ENCODE data around the gene OLA1. TPM values are rescaled to one million over a fixed set of nuclear protein-coding genes. Genes with fewer than 3 reads are reported as not detected.
A peak's percentile ranks its signal among the peaks of the same experiment; 100 is the strongest.

The OLA1 gene
- total and polyA plus RNA-seq, 7 experiments from 2014 or later = 34.4 to 84.7 (median 41.5) TPM

DNA sequence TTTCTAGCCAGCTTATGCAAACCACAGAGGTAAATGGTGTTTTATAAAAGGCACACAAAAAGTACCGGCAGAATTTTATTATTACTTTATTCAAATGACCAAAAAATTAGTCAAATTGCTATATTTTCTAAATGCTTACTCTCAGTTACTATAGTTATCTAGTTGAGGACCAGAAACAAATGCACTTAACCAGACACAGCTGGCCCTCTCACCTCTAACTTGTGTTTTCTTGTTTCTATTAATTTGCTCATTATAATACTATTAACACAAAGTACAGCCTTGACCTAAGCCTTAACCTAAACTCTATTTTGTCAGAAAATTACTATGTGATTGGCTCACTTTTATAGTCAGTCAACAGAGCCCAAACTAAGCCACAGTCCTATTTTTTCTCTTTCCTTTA lies 26.2 kb downstream of the OLA1 start:
- Mint-ChIP-seq H3K9me3 (no peaks in the 10 kb centered on the region), H3K4me3 (no peak overlapping the region), H3K4me1 (peaks cover 0 to 8% (median 4%) of the 10 kb centered on the region in 7 donors), H3K27ac (no peak overlapping the region), H3K27me3 (no peaks in the 10 kb centered on the region), H3K36me3 (peaks cover 4 to 37% (median 25%) of the 10 kb centered on the region in 5 donors)
- ChIA-PET POLR2A (no interaction called here), CTCF (no interaction called here)
- H3K4me1 ChIP-seq (ENCODE audit: control insufficient read depth in 2 of 2, insufficient read depth in 2 of 2, low read length in 2 of 2) = no peaks in the 10 kb centered on the region
- no peak for DNase-seq
- no peaks in the 10 kb centered on the region for H3K9me3 ChIP-seq (ENCODE audit: control insufficient read depth in 2 of 3, low read length in 3 of 3)
- no peaks in the 10 kb centered on the region for H3K27me3 ChIP-seq (ENCODE audit: control insufficient read depth in 2 of 2, insufficient read depth in 2 of 2, low read length in 2 of 2)
- no peak overlapping the region for H3K4me3 ChIP-seq (ENCODE audit: low read length)
- no peak overlapping the region for H3K27ac ChIP-seq (ENCODE audit: low read depth, low read length)
- peaks cover 0 to 9% (median 6%) of the 10 kb centered on the region in 3 experiments for H3K36me3 ChIP-seq (ENCODE audit: control insufficient read depth in 2 of 3, insufficient read depth in 3 of 3, low read length in 3 of 3)
- intact Hi-C loops (cut with micrococcal nuclease) = no loop called here
- no peak for ATAC-seq

DNA sequence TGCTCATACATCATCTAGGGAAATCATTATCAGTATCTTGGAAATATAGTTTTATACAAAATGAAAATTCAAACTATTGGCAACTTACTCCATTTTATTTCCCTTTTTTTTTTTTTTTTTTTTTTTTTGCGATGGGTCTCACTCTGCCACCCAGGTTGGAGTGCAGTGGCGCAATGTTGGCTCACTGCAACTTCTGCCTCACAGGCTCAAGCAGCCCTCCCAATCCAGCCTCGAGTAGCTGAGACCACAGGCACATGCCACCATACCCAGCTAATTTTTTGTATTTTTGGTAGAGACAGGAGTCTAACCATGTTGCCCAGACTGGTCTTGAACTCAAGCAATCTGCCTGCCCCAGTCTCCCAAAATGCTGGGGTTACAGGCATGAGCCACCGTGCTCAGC lies 29.0 kb downstream of the OLA1 start:
- H3K36me3 Mint-ChIP-seq = peaks cover 4 to 22% (median 13%) of the 10 kb centered on the region in 5 donors
- Histone ChIP-seq H3K4me3 (ENCODE audit: low read length) (no peak overlapping the region), H3K9me3 (ENCODE audit: control insufficient read depth in 2 of 3, low read length in 3 of 3) (no peaks in the 10 kb centered on the region), H3K36me3 (ENCODE audit: control insufficient read depth in 2 of 3, insufficient read depth in 3 of 3, low read length in 3 of 3) (peaks cover 0 to 7% (median 6%) of the 10 kb centered on the region in 3 experiments), H3K4me1 (ENCODE audit: control insufficient read depth in 2 of 2, insufficient read depth in 2 of 2, low read length in 2 of 2) (no peaks in the 10 kb centered on the region), H3K27ac (ENCODE audit: low read depth, low read length) (no peak overlapping the region), H3K27me3 (ENCODE audit: control insufficient read depth in 2 of 2, insufficient read depth in 2 of 2, low read length in 2 of 2) (no peaks in the 10 kb centered on the region)
- no peak for ATAC-seq
- intact Hi-C loops (cut with micrococcal nuclease) = no loop called here
- H3K4me3 Mint-ChIP-seq = no peak overlapping the region
- no peak overlapping the region for H3K27ac Mint-ChIP-seq
- peaks cover 0 to 8% (median 4%) of the 10 kb centered on the region in 7 donors for H3K4me1 Mint-ChIP-seq
- no peaks in the 10 kb centered on the region for H3K9me3 Mint-ChIP-seq
- CTCF ChIA-PET = no interaction called here
- no peaks in the 10 kb centered on the region for H3K27me3 Mint-ChIP-seq
- POLR2A ChIA-PET = no interaction called here
- DNase-seq = no peak

GRCh38 chr2:174218773-174219172 lies 29.6 kb downstream of the OLA1 start:
- CTCF ChIA-PET = no interaction called here
- no peaks in the 10 kb centered on the region for H3K27me3 ChIP-seq (ENCODE audit: control insufficient read depth in 2 of 2, insufficient read depth in 2 of 2, low read length in 2 of 2)
- POLR2A ChIA-PET = no interaction called here
- intact Hi-C loops (cut with micrococcal nuclease) = no loop called here
- peaks cover 0 to 8% (median 4%) of the 10 kb centered on the region in 7 donors for H3K4me1 Mint-ChIP-seq
- H3K4me3 ChIP-seq (ENCODE audit: low read length) = no peak overlapping the region
- peaks cover 0 to 6% (median 4%) of the 10 kb centered on the region in 3 experiments for H3K36me3 ChIP-seq (ENCODE audit: control insufficient read depth in 2 of 3, insufficient read depth in 3 of 3, low read length in 3 of 3)
- no peaks in the 10 kb centered on the region for H3K9me3 Mint-ChIP-seq
- no peaks in the 10 kb centered on the region for H3K9me3 ChIP-seq (ENCODE audit: control insufficient read depth in 2 of 3, low read length in 3 of 3)
- H3K4me3 Mint-ChIP-seq = no peak overlapping the region
- no peaks in the 10 kb centered on the region for H3K27me3 Mint-ChIP-seq
- ATAC-seq = no peak
- no peak overlapping the region for H3K27ac Mint-ChIP-seq
- peaks cover 4 to 22% (median 13%) of the 10 kb centered on the region in 5 donors for H3K36me3 Mint-ChIP-seq
- H3K27ac ChIP-seq (ENCODE audit: low read depth, low read length) = no peak overlapping the region
- no peak for DNase-seq
- H3K4me1 ChIP-seq (ENCODE audit: control insufficient read depth in 2 of 2, insufficient read depth in 2 of 2, low read length in 2 of 2) = no peaks in the 10 kb centered on the region

DNA sequence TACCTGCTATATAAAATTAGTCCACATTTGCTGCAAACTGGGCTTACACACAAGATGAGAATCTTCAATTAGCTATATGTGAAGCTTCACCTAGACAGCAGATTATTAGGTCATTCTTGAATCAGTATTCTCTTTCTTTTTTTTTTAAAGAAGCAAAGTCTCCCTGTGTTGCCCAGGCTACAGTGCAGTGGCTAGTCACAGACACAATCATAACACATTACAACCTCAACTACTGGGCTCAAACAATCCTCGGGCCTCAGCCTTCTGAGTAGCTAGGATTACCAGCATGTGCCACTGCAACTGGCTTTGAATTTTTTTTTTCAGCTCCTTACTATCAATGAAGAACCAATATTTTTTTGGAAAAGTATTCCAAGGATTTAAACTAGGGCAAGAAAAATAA lies 30.5 kb downstream of the OLA1 start:
- intact Hi-C loops (cut with micrococcal nuclease) = no loop called here
- Histone ChIP-seq H3K9me3 (ENCODE audit: control insufficient read depth in 2 of 3, low read length in 3 of 3) (no peaks in the 10 kb centered on the region), H3K4me3 (ENCODE audit: low read length) (no peak overlapping the region), H3K27me3 (ENCODE audit: control insufficient read depth in 2 of 2, insufficient read depth in 2 of 2, low read length in 2 of 2) (no peaks in the 10 kb centered on the region), H3K4me1 (ENCODE audit: control insufficient read depth in 2 of 2, insufficient read depth in 2 of 2, low read length in 2 of 2) (no peaks in the 10 kb centered on the region), H3K36me3 (ENCODE audit: control insufficient read depth in 2 of 3, insufficient read depth in 3 of 3, low read length in 3 of 3) (peaks cover 0 to 5% (median 0%) of the 10 kb centered on the region in 3 experiments), H3K27ac (ENCODE audit: low read depth, low read length) (no peak overlapping the region)
- ATAC-seq = no peak
- H3K9me3 Mint-ChIP-seq = no peaks in the 10 kb centered on the region
- ChIA-PET POLR2A (no interaction called here), CTCF (no interaction called here)
- DNase-seq = no peak
- no peak overlapping the region for H3K27ac Mint-ChIP-seq
- peaks cover 0 to 8% (median 4%) of the 10 kb centered on the region in 7 donors for H3K4me1 Mint-ChIP-seq
- no peak overlapping the region for H3K4me3 Mint-ChIP-seq
- peaks cover 4 to 17% (median 8%) of the 10 kb centered on the region in 5 donors for H3K36me3 Mint-ChIP-seq
- H3K27me3 Mint-ChIP-seq = no peaks in the 10 kb centered on the region

DNA sequence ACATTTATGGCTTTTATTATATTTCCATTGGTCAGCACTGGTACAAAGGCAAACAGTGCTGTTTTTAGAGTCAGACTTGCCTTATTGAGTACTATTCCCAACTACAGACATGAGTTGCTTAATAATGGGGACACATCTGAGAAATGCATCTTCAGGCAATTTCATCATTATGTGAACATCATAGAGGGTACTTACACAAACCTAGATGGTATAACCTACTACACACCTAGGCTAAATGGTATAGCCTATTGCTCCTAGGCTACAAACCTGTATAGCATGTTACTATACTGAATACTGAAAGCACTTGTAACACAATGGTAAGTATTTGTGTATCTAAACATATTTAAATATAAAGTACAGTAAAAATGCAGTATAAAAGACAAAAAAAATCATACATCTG lies 36.4 kb downstream of the OLA1 start:
- ChIA-PET CTCF (no interaction called here), POLR2A (no interaction called here)

DNA sequence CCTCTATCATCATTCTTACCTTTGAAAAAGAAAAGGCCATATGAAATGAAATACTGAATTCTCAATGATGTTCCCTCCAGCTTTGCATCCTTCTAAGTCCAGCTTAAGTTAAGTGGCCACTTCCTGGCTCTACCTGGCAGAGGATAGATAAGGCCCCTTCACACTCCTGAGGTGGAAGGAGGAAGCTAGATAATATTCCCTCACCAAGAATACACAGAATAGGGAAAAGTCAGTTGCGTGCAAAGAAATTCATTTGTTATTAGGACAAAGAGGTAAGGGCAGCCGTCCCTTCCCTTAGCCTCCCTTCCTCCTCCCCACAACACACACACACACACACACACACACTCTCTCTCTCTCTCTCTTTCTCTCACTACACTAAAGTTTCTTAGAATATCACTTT lies 37.5 kb downstream of the OLA1 start:
- Mint-ChIP-seq H3K4me3 (no peak overlapping the region), H3K36me3 (peaks cover 0 to 18% (median 2%) of the 10 kb centered on the region in 5 donors), H3K4me1 (peaks cover 0 to 19% (median 0%) of the 10 kb centered on the region in 7 donors), H3K9me3 (no peaks in the 10 kb centered on the region), H3K27ac (peak overlapping the region in 1 of 9 donors; percentile 2), H3K27me3 (no peaks in the 10 kb centered on the region)
- CTCF ChIA-PET = no interaction called here
- Histone ChIP-seq H3K4me3 (ENCODE audit: low read length) (no peak overlapping the region), H3K27me3 (ENCODE audit: control insufficient read depth in 2 of 2, insufficient read depth in 2 of 2, low read length in 2 of 2) (no peaks in the 10 kb centered on the region), H3K4me1 (ENCODE audit: control insufficient read depth in 2 of 2, insufficient read depth in 2 of 2, low read length in 2 of 2) (no peaks in the 10 kb centered on the region), H3K27ac (ENCODE audit: low read depth, low read length) (no peak overlapping the region), H3K9me3 (ENCODE audit: control insufficient read depth in 2 of 3, low read length in 3 of 3) (no peaks in the 10 kb centered on the region), H3K36me3 (ENCODE audit: control insufficient read depth in 2 of 3, insufficient read depth in 3 of 3, low read length in 3 of 3) (no peaks in the 10 kb centered on the region)
- intact Hi-C loops (cut with micrococcal nuclease) = no loop called here
- DNase-seq (no peak), ATAC-seq (no peak)
- POLR2A ChIA-PET = no interaction called here

More for the DNA sequence above, 36.4 kb downstream of the OLA1 start:
- no peaks in the 10 kb centered on the region for H3K9me3 Mint-ChIP-seq
- Histone ChIP-seq H3K36me3 (ENCODE audit: control insufficient read depth in 2 of 3, insufficient read depth in 3 of 3, low read length in 3 of 3) (no peaks in the 10 kb centered on the region), H3K9me3 (ENCODE audit: control insufficient read depth in 2 of 3, low read length in 3 of 3) (no peaks in the 10 kb centered on the region), H3K4me1 (ENCODE audit: control insufficient read depth in 2 of 2, insufficient read depth in 2 of 2, low read length in 2 of 2) (no peaks in the 10 kb centered on the region), H3K27me3 (ENCODE audit: control insufficient read depth in 2 of 2, insufficient read depth in 2 of 2, low read length in 2 of 2) (no peaks in the 10 kb centered on the region), H3K4me3 (ENCODE audit: low read length) (no peak overlapping the region), H3K27ac (ENCODE audit: low read depth, low read length) (no peak overlapping the region)
- DNase-seq = no peak
- H3K27me3 Mint-ChIP-seq = no peaks in the 10 kb centered on the region
- H3K36me3 Mint-ChIP-seq = peaks cover 0 to 15% (median 0%) of the 10 kb centered on the region in 5 donors
- ATAC-seq = no peak
- intact Hi-C loops (cut with micrococcal nuclease) = no loop called here
- H3K27ac Mint-ChIP-seq = no peak overlapping the region
- no peak overlapping the region for H3K4me3 Mint-ChIP-seq
- H3K4me1 Mint-ChIP-seq = peaks cover 0 to 15% (median 0%) of the 10 kb centered on the region in 7 donors

GRCh38 chr2:174209325-174209724 lies 39.0 kb downstream of the OLA1 start:
- Histone ChIP-seq H3K4me1 (ENCODE audit: control insufficient read depth in 2 of 2, insufficient read depth in 2 of 2, low read length in 2 of 2) (no peaks in the 10 kb centered on the region), H3K9me3 (ENCODE audit: control insufficient read depth in 2 of 3, low read length in 3 of 3) (no peaks in the 10 kb centered on the region), H3K36me3 (ENCODE audit: control insufficient read depth in 2 of 3, insufficient read depth in 3 of 3, low read length in 3 of 3) (no peaks in the 10 kb centered on the region), H3K27me3 (ENCODE audit: control insufficient read depth in 2 of 2, insufficient read depth in 2 of 2, low read length in 2 of 2) (no peaks in the 10 kb centered on the region), H3K4me3 (ENCODE audit: low read length) (no peak overlapping the region), H3K27ac (ENCODE audit: low read depth, low read length) (no peak overlapping the region)
- H3K4me1 Mint-ChIP-seq = peaks cover 0 to 24% (median 4%) of the 10 kb centered on the region in 7 donors
- ATAC-seq (no peak), DNase-seq (no peak)
- H3K27me3 Mint-ChIP-seq = no peaks in the 10 kb centered on the region
- H3K4me3 Mint-ChIP-seq = no peak overlapping the region
- ChIA-PET POLR2A (no interaction called here), CTCF (no interaction called here)
- intact Hi-C loops (cut with micrococcal nuclease) = no loop called here
- H3K9me3 Mint-ChIP-seq = no peaks in the 10 kb centered on the region
- no peak overlapping the region for H3K27ac Mint-ChIP-seq
- H3K36me3 Mint-ChIP-seq = peaks cover 0 to 18% (median 5%) of the 10 kb centered on the region in 5 donors

Data from naive thymus-derived CD4-positive, alpha-beta T cell (primary cell).